ENCODE data around the gene GNAO1. TPM values are rescaled to one million over a fixed set of nuclear protein-coding genes. Genes with fewer than 3 reads are reported as not detected.

GNAO1 gene
- total and polyA plus RNA-seq, 9 of the 15 experiments (the other 6 are each of a cell fraction or from before 2014, with no cell fraction given), result 0.07 to 0.42 (median 0.08) TPM; not detected in 5

DNA sequence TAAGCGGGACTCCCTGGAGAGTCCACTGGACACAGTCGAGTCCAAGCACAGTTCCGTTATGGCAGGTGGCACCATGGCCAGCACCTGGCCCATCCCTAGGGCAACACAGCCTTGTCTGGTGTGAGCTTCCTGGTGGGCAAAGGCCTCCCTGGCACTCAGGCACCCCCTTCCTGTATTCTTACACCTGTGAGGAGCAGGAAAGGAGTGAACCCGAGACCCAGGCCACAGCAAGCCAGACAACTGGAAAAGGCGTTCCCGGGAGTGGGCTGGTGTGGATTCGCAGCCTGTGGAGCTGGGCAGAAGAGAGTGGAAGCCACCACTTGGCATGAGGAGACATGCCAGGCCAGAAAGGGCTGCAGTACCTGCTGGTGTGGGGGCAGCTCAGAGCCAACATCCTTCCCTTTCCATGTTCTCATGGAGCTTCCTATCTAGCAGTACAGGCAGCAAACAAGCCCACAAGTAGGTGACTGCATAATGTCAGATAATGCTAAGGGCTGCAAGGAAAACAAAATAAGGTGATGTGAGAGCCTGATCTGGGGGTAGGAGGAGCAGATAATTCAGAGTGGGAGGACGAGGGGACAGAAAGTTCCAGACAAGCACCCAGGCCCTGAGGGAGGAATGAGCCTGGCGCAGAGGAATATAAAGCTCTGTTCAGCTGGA is 87.0 kb downstream of the GNAO1 start (continued):
- TF ChIP-seq CTBP1 (IDR thresholded peaks at IDR 0.05; ENCODE audit: borderline replicate concordance), result peak; percentile 52; the same call in 1 of the 2 replicates
- peak; percentile 98 for TF ChIP-seq ARID1B (IDR thresholded peaks at IDR 0.05)
- no peak for TF ChIP-seq HDAC6 (IDR thresholded peaks at IDR 0.05; ENCODE audit: low read depth, low read length)
- peak in 1 of 2 experiments; percentile 75; a peak in 2 of 4 replicates for TF ChIP-seq HDAC1 (IDR thresholded peaks at IDR 0.05)
- TF ChIP-seq, protein P1, sequence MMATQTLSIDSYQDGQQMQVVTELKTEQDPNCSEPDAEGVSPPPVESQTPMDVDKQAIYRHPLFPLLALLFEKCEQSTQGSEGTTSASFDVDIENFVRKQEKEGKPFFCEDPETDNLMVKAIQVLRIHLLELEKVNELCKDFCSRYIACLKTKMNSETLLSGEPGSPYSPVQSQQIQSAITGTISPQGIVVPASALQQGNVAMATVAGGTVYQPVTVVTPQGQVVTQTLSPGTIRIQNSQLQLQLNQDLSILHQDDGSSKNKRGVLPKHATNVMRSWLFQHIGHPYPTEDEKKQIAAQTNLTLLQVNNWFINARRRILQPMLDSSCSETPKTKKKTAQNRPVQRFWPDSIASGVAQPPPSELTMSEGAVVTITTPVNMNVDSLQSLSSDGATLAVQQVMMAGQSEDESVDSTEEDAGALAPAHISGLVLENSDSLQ (IDR thresholded peaks at IDR 0.05), result no peak
- TF ChIP-seq, protein P2, sequence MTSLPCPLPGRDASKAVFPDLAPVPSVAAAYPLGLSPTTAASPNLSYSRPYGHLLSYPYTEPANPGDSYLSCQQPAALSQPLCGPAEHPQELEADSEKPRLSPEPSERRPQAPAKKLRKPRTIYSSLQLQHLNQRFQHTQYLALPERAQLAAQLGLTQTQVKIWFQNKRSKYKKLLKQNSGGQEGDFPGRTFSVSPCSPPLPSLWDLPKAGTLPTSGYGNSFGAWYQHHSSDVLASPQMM (CRISPR knock-in tag; IDR thresholded peaks at IDR 0.05), result no peak
- no peak for TF ChIP-seq ZNF133 (CRISPR knock-in tag; IDR thresholded peaks at IDR 0.05)
- TF ChIP-seq HEY1 (CRISPR knock-in tag; IDR thresholded peaks at IDR 0.05; ENCODE audit: borderline replicate concordance), result no peak

DNA sequence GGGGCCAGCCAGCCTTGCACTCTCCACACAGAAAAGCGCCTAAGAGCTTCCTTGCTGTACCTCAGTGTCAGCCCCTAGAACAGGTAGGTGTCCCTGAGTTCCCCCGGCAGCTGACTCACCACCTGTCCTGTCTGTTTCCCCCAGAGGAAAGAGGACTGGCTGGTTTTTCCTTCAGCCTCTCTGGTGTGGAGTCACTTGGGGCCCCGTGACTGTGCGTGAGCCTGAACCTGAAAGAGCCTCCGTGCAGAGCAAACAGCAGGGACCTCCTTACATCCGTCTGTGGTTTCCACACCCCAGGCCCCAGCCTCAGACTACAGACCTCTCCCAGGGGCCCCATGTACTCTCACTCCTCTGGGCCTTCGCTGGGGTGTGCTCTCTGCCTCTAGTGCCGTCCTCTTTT is 87.8 kb downstream of the GNAO1 start:
- peak overlapping the region; percentile 54 for H2AFZ ChIP-seq (ENCODE audit: low read depth, low read length)
- H3K36me3 ChIP-seq (ENCODE audit: control insufficient read depth, insufficient read depth, low read length), result no peaks in the 10 kb centered on the region
- peak overlapping the region; percentile 1; the same call in 1 of the 3 replicates for H3K27ac ChIP-seq (ENCODE audit: extremely low read depth, low read depth, low read length)
- no TSS peak for BruUV-seq (replicated peaks)
- DNase-seq (ENCODE audit: extremely low read depth in 1 of 4, low spot score in 3 of 4), result peak in 2 of 4 experiments; percentile 29 to 34
- ChIA-PET POLR2A (interaction anchor here (0.6 to 1.3 kb wide), 2 partner anchors 26 to 978 kb away, joined by 3 read pairs; no protein-coding TSS in a partner anchor), CTCF (ENCODE audit: low intra/inter-chr PET ratio) (no interaction called here)
- peak; percentile 65 for ATAC-seq
- no peak for FAIRE-seq
- no peak overlapping the region for H3K4me3 ChIP-seq
- no peaks in the 10 kb centered on the region for H3K27me3 ChIP-seq (ENCODE audit: control insufficient read depth in 2 of 2, insufficient read depth in 2 of 2, low read length in 2 of 2)
- intact Hi-C loops (cut with micrococcal nuclease), result no loop called here
- 18% methylated on average over 6 of the region's 8 CpGs for whole genome bisulfite sequencing (ENCODE audit: insufficient coverage, low coverage, missing lambda C conversion rate)
- H3K9ac ChIP-seq (ENCODE audit: insufficient read depth in 1 of 2, low read depth in 2 of 2, low read length in 2 of 2), result peak overlapping the region; percentile 17 to 42; a peak in 2 of 4 replicates
- peaks cover 15 to 34% of the 10 kb centered on the region in 2 experiments for H3K4me1 ChIP-seq (replicated peaks in 1 of 2; ENCODE audit: control insufficient read depth in 2 of 2, insufficient read depth in 2 of 2, low read length in 2 of 2)
- no peaks in the 10 kb centered on the region for H4K20me1 ChIP-seq (replicated peaks; ENCODE audit: control insufficient read depth, insufficient read depth, low read length)
- H3K79me2 ChIP-seq (ENCODE audit: control insufficient read depth, insufficient read depth, low read length), result no peaks in the 10 kb centered on the region
- peak overlapping the region; percentile 53 for H3K4me2 ChIP-seq (ENCODE audit: insufficient read depth, low read length)
- H3K9me1 ChIP-seq (ENCODE audit: control insufficient read depth, insufficient read depth, low read length), result no peaks in the 10 kb centered on the region
- H3K9me3 ChIP-seq (replicated peaks; ENCODE audit: control insufficient read depth, insufficient read depth, low read depth, low read length), result no peaks in the 10 kb centered on the region
- in situ Hi-C loops (cut with MboI), result no loop called here
- TF ChIP-seq CC2D1A (IDR thresholded peaks at IDR 0.05) (no peak), RB1 (IDR thresholded peaks at IDR 0.05; ENCODE audit: low read depth) (no peak), RBM34 (IDR thresholded peaks at IDR 0.05; ENCODE audit: borderline replicate concordance, insufficient read depth, low read length) (no peak), KDM5B (IDR thresholded peaks at IDR 0.05; ENCODE audit: insufficient replicate concordance, low read depth, low read length) (no peak), KLF1 (tag; IDR thresholded peaks at IDR 0.05) (no peak), TAF15 (IDR thresholded peaks at IDR 0.05; ENCODE audit: low read depth, low read length) (no peak)
- TF ChIP-seq, protein P3, sequence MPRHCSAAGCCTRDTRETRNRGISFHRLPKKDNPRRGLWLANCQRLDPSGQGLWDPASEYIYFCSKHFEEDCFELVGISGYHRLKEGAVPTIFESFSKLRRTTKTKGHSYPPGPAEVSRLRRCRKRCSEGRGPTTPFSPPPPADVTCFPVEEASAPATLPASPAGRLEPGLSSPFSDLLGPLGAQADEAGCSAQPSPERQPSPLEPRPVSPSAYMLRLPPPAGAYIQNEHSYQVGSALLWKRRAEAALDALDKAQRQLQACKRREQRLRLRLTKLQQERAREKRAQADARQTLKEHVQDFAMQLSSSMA (CRISPR knock-in tag; IDR thresholded peaks at IDR 0.05), result no peak
